OCI-LY3 (cell line): Measurements from ENCODE around the gene WFDC10A.
"Not testable (repeated sequence)": the region's sequence is repeated elsewhere in the genome, so short reads cannot be mapped to it uniquely, and the experiment has no call there.

ENCODE experiments used
- H2AFZ ChIP-seq: fragments of 200-600, 300-600 bp; shearing (Covaris generic); 2 replicates; pipeline ENCODE4 v1.6.0; 2014; ENCODE audit warnings: antibody characterized with exemption, low read depth, low read length
- H3K27ac ChIP-seq: fragments of 200-600, 300-600 bp; sonication (generic); 2 replicates; pipeline ENCODE4 v1.5.1; 2014; ENCODE audit warnings: mild to moderate bottlenecking, low read length, moderate library complexity, mixed read lengths
- H3K27me3 ChIP-seq: fragments of 200-600, 300-600 bp; sonication (generic); 2 replicates; pipeline ENCODE4 v1.6.1; 2014; ENCODE audit warnings: low read depth, low read length, mixed read lengths
- H3K36me3 ChIP-seq: fragments of 200-600, 300-600 bp; sonication (generic); replicated peaks from 2 replicates; pipeline ENCODE3; 2014; ENCODE audit warnings: low read depth, low read length, mixed read lengths
- H3K4me1 ChIP-seq: fragments of 300-600, 200-600 bp; sonication (generic); 2 replicates; pipeline ENCODE4 v1.6.1; 2014; ENCODE audit warnings: low read length, mixed read lengths
- H3K4me2 ChIP-seq: fragments of 200-600, 300-600 bp; sonication (generic); 2 replicates; pipeline ENCODE4 v1.6.1; 2014; ENCODE audit warnings: low read length, mixed read lengths
- H3K4me3 ChIP-seq: fragments of 300-600, 200-600 bp; sonication (generic); 2 replicates; pipeline ENCODE4 v1.5.1; 2014; ENCODE audit warnings: antibody characterized with exemption, mild to moderate bottlenecking, low read length, moderate library complexity
- H3K79me2 ChIP-seq: fragments of 300-600, 200-600 bp; shearing (Covaris generic); 2 replicates; pipeline ENCODE4 v1.6.1; 2014; ENCODE audit warnings: mild to moderate bottlenecking, low read length, mixed read lengths
- H3K9ac ChIP-seq: fragments of 300-600, 200-600 bp; shearing (Covaris generic); 2 replicates; pipeline ENCODE4 v1.6.0; 2014; ENCODE audit warnings: mild to moderate bottlenecking, low read length, moderate library complexity
- H3K9me3 ChIP-seq: fragments of 200-600, 300-600 bp; shearing (Covaris generic); 2 replicates; pipeline ENCODE4 v1.6.1; 2014; ENCODE audit warnings: low read length, mixed read lengths; ENCODE audit not compliant: insufficient read depth
- H4K20me1 ChIP-seq: fragments of 200-600, 300-600 bp; sonication (generic); 2 replicates; pipeline ENCODE4 v1.6.1; 2016; ENCODE audit warnings: low read length, mixed read lengths; ENCODE audit not compliant: insufficient read depth
- CTCF ChIP-seq: fragments of 200-600, 300-600 bp; sonication (generic); IDR thresholded peaks from 2 replicates; pipeline ENCODE4 v1.5.1; 2014; ENCODE audit warnings: antibody characterized with exemption, low read length, low read depth
- EZH2phosphoT487 ChIP-seq: fragments of 200-600 bp; shearing (Covaris generic); IDR thresholded peaks from 2 replicates; pipeline ENCODE4 v1.6.1; 2018; ENCODE audit warnings: antibody characterized with exemption, mixed run types, low read depth

Gene WFDC10A

GRCh38 chr20:45629496-45630100, at the start of gene WFDC10A:
TSS of gene WFDC10A (plus strand) at chr20:45629739. CDS start at chr20:45629814, 75 bp downstream.
- Histone ChIP-seq H3K79me2 (no peaks in the 10 kb centered on the region), H3K27me3 (peaks cover 45% of the 10 kb centered on the region), H3K4me2 (peak within 1 kb of the TSS; percentile 46; the same call in 1 of the 2 replicates), H3K9me3 (no peaks in the 10 kb centered on the region), H3K27ac (no peak within 1 kb of the TSS), H2AFZ (peak within 1 kb of the TSS; percentile 55; the same call in 1 of the 2 replicates), H3K4me3 (no peak within 1 kb of the TSS), H3K4me1 (no peaks in the 10 kb centered on the region), H4K20me1 (no peaks in the 10 kb centered on the region), H3K9ac (no peak within 1 kb of the TSS), H3K36me3 (no peaks in the 10 kb centered on the region)
- peak; percentile 77 for TF ChIP-seq CTCF
- TF ChIP-seq EZH2phosphoT487 = no peak

- Histone ChIP-seq H3K9me3 (no peaks in the 10 kb centered on the region), H3K79me2 (no peaks in the 10 kb centered on the region), H3K4me3 (no peak overlapping the region), H3K4me1 (no peaks in the 10 kb centered on the region), H3K9ac (no peak overlapping the region), H2AFZ (no peak overlapping the region), H3K4me2 (no peak overlapping the region), H4K20me1 (no peaks in the 10 kb centered on the region), H3K27me3 (peaks cover 34% of the 10 kb centered on the region), H3K36me3 (no peaks in the 10 kb centered on the region), H3K27ac (no peak overlapping the region)
- no peak for TF ChIP-seq EZH2phosphoT487
- no peak for TF ChIP-seq CTCF
Observed at GRCh38 chr20:45581702-45582101, 47.8 kb upstream of the WFDC10A start.

GRCh38 chr20:45583502-45583901, 46.0 kb upstream of the WFDC10A start:
- Histone ChIP-seq H3K4me2 (no peak overlapping the region), H3K4me1 (no peaks in the 10 kb centered on the region), H3K27ac (no peak overlapping the region), H3K9ac (no peak overlapping the region), H3K4me3 (no peak overlapping the region), H2AFZ (no peak overlapping the region), H3K36me3 (no peaks in the 10 kb centered on the region), H3K79me2 (no peaks in the 10 kb centered on the region), H3K9me3 (no peaks in the 10 kb centered on the region), H3K27me3 (peaks cover 40% of the 10 kb centered on the region), H4K20me1 (no peaks in the 10 kb centered on the region)
- TF ChIP-seq EZH2phosphoT487 = no peak
- TF ChIP-seq CTCF = no peak

GRCh38 chr20:45584294-45584693, 45.2 kb upstream of the WFDC10A start:
- not testable (repeated sequence) for H4K20me1 ChIP-seq, H3K79me2 ChIP-seq, H3K9ac ChIP-seq, H2AFZ ChIP-seq, H3K27ac ChIP-seq, H3K9me3 ChIP-seq, H3K4me1 ChIP-seq, H3K4me2 ChIP-seq, H3K4me3 ChIP-seq, H3K36me3 ChIP-seq
- H3K27me3 ChIP-seq = peaks cover 42% of the 10 kb centered on the region

GRCh38 chr20:45585986-45586385, 43.6 kb upstream of the WFDC10A start:
- H3K27ac ChIP-seq, H3K9me3 ChIP-seq, H4K20me1 ChIP-seq, H3K4me1 ChIP-seq, H3K4me2 ChIP-seq, H2AFZ ChIP-seq, H3K79me2 ChIP-seq, H3K36me3 ChIP-seq, H3K4me3 ChIP-seq, H3K9ac ChIP-seq: not testable (repeated sequence)
- peaks cover 32% of the 10 kb centered on the region for H3K27me3 ChIP-seq
